Activated CD4-positive, alpha-beta T cell treated with anti-CD3 and anti-CD28 coated beads, Interleukin-2, amount 10 ng/mL, durations not matched to agents 7 days and 5 days (primary cell): Measurements from ENCODE around the gene RITA1. TPM values are rescaled to one million over a fixed set of nuclear protein-coding genes. Genes with fewer than 3 reads are reported as not detected.

Experiments
- CTCF ChIA-PET: fragments of 350-600 bp; sonication (Branson Sonifier 250); formaldehyde crosslinking; loops from one replicate; lab custom pipeline; 2021; ENCODE audit warnings: antibody characterized with exemption; lab: Charles Lee
- POLR2A ChIA-PET: fragments of 350-600 bp; sonication (Branson Sonifier 250); formaldehyde crosslinking; loops from one replicate; lab custom pipeline; 2021; ENCODE audit warnings: antibody characterized with exemption; lab: Charles Lee
- DNase-seq: peaks from one replicate; pipeline ENCODE4 v3.0.0-alpha.2; 2020
- H3K27ac Mint-ChIP-seq: one replicate; pipeline ENCODE4 v1.8.0; 2021; ENCODE audit warnings: mild to moderate bottlenecking, moderate library complexity, mixed read lengths
- H3K27me3 Mint-ChIP-seq: one replicate; pipeline ENCODE4 v1.8.0; 2021; ENCODE audit warnings: mixed read lengths
- H3K36me3 Mint-ChIP-seq: one replicate; pipeline ENCODE4 v1.8.0; 2021; ENCODE audit warnings: low read depth, mixed read lengths
- H3K4me1 Mint-ChIP-seq: one replicate; pipeline ENCODE4 v1.8.0; 2021; ENCODE audit warnings: mixed read lengths
- H3K4me3 Mint-ChIP-seq: one replicate; pipeline ENCODE4 v1.8.0; 2021; ENCODE audit warnings: mild to moderate bottlenecking, moderate library complexity, mixed read lengths
- H3K9me3 Mint-ChIP-seq: one replicate; pipeline ENCODE4 v1.8.0; 2021; ENCODE audit warnings: mixed read lengths
- total RNA-seq, 2 experiments: library from RNA; stranded (reverse); gene quantifications; one replicate each; pipeline ENCODE4 v1.2.3, GENCODE V29; 2021

The RITA1 gene
- total RNA-seq, 2 experiments from 2014 or later = 17.0 to 18.0 TPM

- no peak overlapping the region for H3K4me3 Mint-ChIP-seq
- no peak for DNase-seq
- CTCF ChIA-PET = no interaction called here
- no peaks in the 10 kb centered on the region for H3K4me1 Mint-ChIP-seq
- H3K36me3 Mint-ChIP-seq = no peaks in the 10 kb centered on the region
- POLR2A ChIA-PET = interaction anchor here (0.6 kb wide), 1 partner anchor 22 kb away, joined by 4 read pairs; no protein-coding TSS in a partner anchor
- H3K9me3 Mint-ChIP-seq = no peaks in the 10 kb centered on the region
- H3K27me3 Mint-ChIP-seq = peaks cover 9% of the 10 kb centered on the region
- H3K27ac Mint-ChIP-seq = no peak overlapping the region
Measured at GRCh38 chr12:113145720-113146551, 39.6 kb upstream of the RITA1 start.

GRCh38 chr12:113146999-113147398, 38.5 kb upstream of the RITA1 start:
- Mint-ChIP-seq H3K27me3 (peaks cover 12% of the 10 kb centered on the region), H3K4me3 (no peak overlapping the region), H3K9me3 (no peaks in the 10 kb centered on the region), H3K27ac (no peak overlapping the region), H3K4me1 (peaks cover 1% of the 10 kb centered on the region), H3K36me3 (no peaks in the 10 kb centered on the region)
- no peak for DNase-seq
- ChIA-PET POLR2A (no interaction called here), CTCF (no interaction called here)

- no peak for DNase-seq
- H3K27ac Mint-ChIP-seq = peak within 1 kb of the TSS; percentile 16
- CTCF ChIA-PET = interaction anchor here (1.2 to 1.3 kb wide), 2 partner anchors 13 to 157 kb away, joined by 3 to 4 read pairs; no protein-coding TSS in a partner anchor
- no peaks in the 10 kb centered on the region for H3K36me3 Mint-ChIP-seq
- H3K9me3 Mint-ChIP-seq = no peaks in the 10 kb centered on the region
- POLR2A ChIA-PET = no interaction called here
- H3K27me3 Mint-ChIP-seq = peaks cover 22% of the 10 kb centered on the region
- H3K4me3 Mint-ChIP-seq = no peak within 1 kb of the TSS
- peaks cover 18% of the 10 kb centered on the region for H3K4me1 Mint-ChIP-seq
Measured at GRCh38 chr12:113149361-113150150, 36.0 kb upstream of the RITA1 start, which contains the start of gene CFAP73. CFAP73 (plus strand) TSS chr12:113149724; CDS start chr12:113149858, 134 bp downstream.

- Mint-ChIP-seq H3K36me3 (no peaks in the 10 kb centered on the region), H3K4me1 (peaks cover 29% of the 10 kb centered on the region), H3K27ac (no peak overlapping the region), H3K27me3 (peaks cover 25% of the 10 kb centered on the region), H3K4me3 (peak overlapping the region; percentile 69), H3K9me3 (no peaks in the 10 kb centered on the region)
- ChIA-PET POLR2A (no interaction called here), CTCF (interaction anchor here (0.6 to 1.1 kb wide), 2 partner anchors 21 to 151 kb away, joined by 3 read pairs; no protein-coding TSS in a partner anchor)
- DNase-seq = no peak
Measured at GRCh38 chr12:113151655-113152054, 33.9 kb upstream of the RITA1 start.

- peaks cover 21% of the 10 kb centered on the region for H3K27me3 Mint-ChIP-seq
- H3K36me3 Mint-ChIP-seq = peaks cover 3% of the 10 kb centered on the region
- no peak for DNase-seq
- POLR2A ChIA-PET = no interaction called here
- H3K9me3 Mint-ChIP-seq = no peaks in the 10 kb centered on the region
- peak overlapping the region; percentile 69 for H3K4me3 Mint-ChIP-seq
- H3K4me1 Mint-ChIP-seq = peaks cover 29% of the 10 kb centered on the region
- CTCF ChIA-PET = interaction anchor here (0.5 to 2.1 kb wide), 13 partner anchors 11 to 151 kb away, joined by 3 to 13 read pairs (median 3); partner anchors contain the start of gene TPCN1
- H3K27ac Mint-ChIP-seq = no peak overlapping the region
Measured at GRCh38 chr12:113152196-113152834, 33.2 kb upstream of the RITA1 start.

GRCh38 chr12:113152835-113153814, 32.4 kb upstream of the RITA1 start:
- peak overlapping the region; percentile 83 for H3K27ac Mint-ChIP-seq
- H3K4me1 Mint-ChIP-seq = peaks cover 29% of the 10 kb centered on the region
- peak; percentile 68 for DNase-seq
- CTCF ChIA-PET = interaction anchor here (0.5 to 3.5 kb wide), 13 partner anchors 10 to 159 kb away, joined by 3 to 22 read pairs (median 4); partner anchors contain the start of genes RASAL1 and TPCN1
- peaks cover 8% of the 10 kb centered on the region for H3K36me3 Mint-ChIP-seq
- H3K4me3 Mint-ChIP-seq = peak overlapping the region; percentile 69
- POLR2A ChIA-PET = interaction anchor here (0.6 kb wide), 1 partner anchor 8 kb away, joined by 6 read pairs; no protein-coding TSS in a partner anchor
- H3K9me3 Mint-ChIP-seq = no peaks in the 10 kb centered on the region
- H3K27me3 Mint-ChIP-seq = peaks cover 18% of the 10 kb centered on the region

- ChIA-PET CTCF (interaction anchor here (1.2 to 3.5 kb wide), 4 partner anchors 18 to 24 kb away, joined by 3 to 22 read pairs (median 8); partner anchors contain the start of gene RASAL1), POLR2A (no interaction called here)
- no peaks in the 10 kb centered on the region for H3K9me3 Mint-ChIP-seq
- H3K36me3 Mint-ChIP-seq = peaks cover 14% of the 10 kb centered on the region
- H3K4me3 Mint-ChIP-seq = no peak overlapping the region
- no peak for DNase-seq
- H3K27ac Mint-ChIP-seq = no peak overlapping the region
- H3K27me3 Mint-ChIP-seq = peaks cover 18% of the 10 kb centered on the region
- H3K4me1 Mint-ChIP-seq = peaks cover 29% of the 10 kb centered on the region
Measured at GRCh38 chr12:113154351-113154973, 31.1 kb upstream of the RITA1 start.

GRCh38 chr12:113155060-113155459, 30.5 kb upstream of the RITA1 start:
- Mint-ChIP-seq H3K9me3 (no peaks in the 10 kb centered on the region), H3K27me3 (peaks cover 16% of the 10 kb centered on the region), H3K4me3 (no peak overlapping the region), H3K27ac (no peak overlapping the region), H3K4me1 (peaks cover 29% of the 10 kb centered on the region), H3K36me3 (peaks cover 18% of the 10 kb centered on the region)
- CTCF ChIA-PET = interaction anchor here (0.6 to 3.5 kb wide), 5 partner anchors 18 to 1341 kb away, joined by 3 to 22 read pairs (median 4); partner anchors contain the start of gene RASAL1
- POLR2A ChIA-PET = no interaction called here
- no peak for DNase-seq

- Mint-ChIP-seq H3K36me3 (peaks cover 21% of the 10 kb centered on the region), H3K4me3 (no peak overlapping the region), H3K9me3 (no peaks in the 10 kb centered on the region), H3K27ac (no peak overlapping the region), H3K4me1 (peaks cover 29% of the 10 kb centered on the region), H3K27me3 (peaks cover 16% of the 10 kb centered on the region)
- no peak for DNase-seq
- ChIA-PET POLR2A (no interaction called here), CTCF (interaction anchor here (0.6 to 3.5 kb wide), 5 partner anchors 17 to 1341 kb away, joined by 3 to 22 read pairs (median 4); partner anchors contain the start of gene RASAL1)
Measured at GRCh38 chr12:113155646-113156045, 29.9 kb upstream of the RITA1 start.

GRCh38 chr12:113157218-113157859, 28.2 kb upstream of the RITA1 start:
- Mint-ChIP-seq H3K27me3 (peaks cover 10% of the 10 kb centered on the region), H3K36me3 (peaks cover 31% of the 10 kb centered on the region), H3K4me3 (no peak overlapping the region), H3K27ac (no peak overlapping the region), H3K4me1 (peaks cover 24% of the 10 kb centered on the region), H3K9me3 (no peaks in the 10 kb centered on the region)
- ChIA-PET POLR2A (interaction anchor here (0.6 kb wide), 1 partner anchor 15 kb away, joined by 3 read pairs; no protein-coding TSS in a partner anchor), CTCF (interaction anchor here (1.6 kb wide), 1 partner anchor 10 kb away, joined by 4 read pairs; no protein-coding TSS in a partner anchor)
- no peak for DNase-seq
